HL-60 (cell line): ENCODE data around the gene GSTO2.

Experiments
- DNase-seq, 2 experiments: peaks; one replicate each; pipeline ENCODE4 v3.0.0-alpha.2; 2010 to 2020; ENCODE audit warnings: low read depth in 1 of 2, low spot score in 1 of 2
- H3K27ac ChIP-seq: fragments of 250-450 bp; sonication (Bioruptor Pico); replicated peaks from 2 replicates; pipeline ENCODE4 v1.5.1; 2020; ENCODE audit warnings: mild to moderate bottlenecking, moderate library complexity
- H3K27me3 ChIP-seq: fragments of 250-450 bp; sonication (Bioruptor Pico); 2 replicates; pipeline ENCODE4 v1.5.1; 2021; ENCODE audit warnings: mild to moderate bottlenecking, moderate library complexity; ENCODE audit not compliant: insufficient read depth, poor library complexity, severe bottlenecking
- H3K4me3 ChIP-seq: replicated peaks from 2 replicates; pipeline ENCODE4 v1.5.1; 2011; ENCODE audit warnings: mild to moderate bottlenecking, control low read depth, low read length; ENCODE audit not compliant: insufficient read depth
- CTCF ChIP-seq: IDR thresholded peaks from one replicate; pipeline ENCODE4 v1.5.1; 2011; ENCODE audit warnings: low read length, control low read depth, inconsistent platforms; ENCODE audit not compliant: insufficient read depth
- GABPA ChIP-seq: IDR thresholded peaks from 2 replicates; pipeline ENCODE4 v1.6.1; 2012; ENCODE audit warnings: low read depth
- POLR2AphosphoS5 ChIP-seq: IDR thresholded peaks from 2 replicates; pipeline ENCODE4 v1.6.1; 2012; ENCODE audit warnings: low read depth
- SPI1 ChIP-seq: IDR thresholded peaks from 2 replicates; pipeline ENCODE4 v1.6.1; 2012; ENCODE audit warnings: low read depth, mild to moderate bottlenecking, borderline replicate concordance
- TF ChIP-seq, protein P1 (sequence below): IDR thresholded peaks from 2 replicates; pipeline ENCODE4 v1.6.1; 2012; ENCODE audit warnings: low read depth; ENCODE audit not compliant: insufficient replicate concordance

Gene GSTO2

GRCh38 chr10:104326991-104327610, 58.1 kb downstream of the GSTO2 start:
- TF ChIP-seq SPI1 (no peak), CTCF (no peak), GABPA (no peak), POLR2AphosphoS5 (no peak)
- TF ChIP-seq, protein P1, sequence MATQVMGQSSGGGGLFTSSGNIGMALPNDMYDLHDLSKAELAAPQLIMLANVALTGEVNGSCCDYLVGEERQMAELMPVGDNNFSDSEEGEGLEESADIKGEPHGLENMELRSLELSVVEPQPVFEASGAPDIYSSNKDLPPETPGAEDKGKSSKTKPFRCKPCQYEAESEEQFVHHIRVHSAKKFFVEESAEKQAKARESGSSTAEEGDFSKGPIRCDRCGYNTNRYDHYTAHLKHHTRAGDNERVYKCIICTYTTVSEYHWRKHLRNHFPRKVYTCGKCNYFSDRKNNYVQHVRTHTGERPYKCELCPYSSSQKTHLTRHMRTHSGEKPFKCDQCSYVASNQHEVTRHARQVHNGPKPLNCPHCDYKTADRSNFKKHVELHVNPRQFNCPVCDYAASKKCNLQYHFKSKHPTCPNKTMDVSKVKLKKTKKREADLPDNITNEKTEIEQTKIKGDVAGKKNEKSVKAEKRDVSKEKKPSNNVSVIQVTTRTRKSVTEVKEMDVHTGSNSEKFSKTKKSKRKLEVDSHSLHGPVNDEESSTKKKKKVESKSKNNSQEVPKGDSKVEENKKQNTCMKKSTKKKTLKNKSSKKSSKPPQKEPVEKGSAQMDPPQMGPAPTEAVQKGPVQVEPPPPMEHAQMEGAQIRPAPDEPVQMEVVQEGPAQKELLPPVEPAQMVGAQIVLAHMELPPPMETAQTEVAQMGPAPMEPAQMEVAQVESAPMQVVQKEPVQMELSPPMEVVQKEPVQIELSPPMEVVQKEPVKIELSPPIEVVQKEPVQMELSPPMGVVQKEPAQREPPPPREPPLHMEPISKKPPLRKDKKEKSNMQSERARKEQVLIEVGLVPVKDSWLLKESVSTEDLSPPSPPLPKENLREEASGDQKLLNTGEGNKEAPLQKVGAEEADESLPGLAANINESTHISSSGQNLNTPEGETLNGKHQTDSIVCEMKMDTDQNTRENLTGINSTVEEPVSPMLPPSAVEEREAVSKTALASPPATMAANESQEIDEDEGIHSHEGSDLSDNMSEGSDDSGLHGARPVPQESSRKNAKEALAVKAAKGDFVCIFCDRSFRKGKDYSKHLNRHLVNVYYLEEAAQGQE = no peak

GRCh38 chr10:104327745-104328645, 59.0 kb downstream of the GSTO2 start:
- peak overlapping the region; percentile 29 for H3K4me3 ChIP-seq
- TF ChIP-seq GABPA (no peak), POLR2AphosphoS5 (0 out of 2 replicates have a peak, but pooled peaks have one; percentile 36), CTCF (no peak), SPI1 (0 out of 2 replicates have a peak, but pooled peaks have one; percentile 13)
- TF ChIP-seq, protein P1 = no peak
- no peaks in the 10 kb centered on the region for H3K27me3 ChIP-seq
- peak in 1 of 2 experiments; percentile 72 for DNase-seq
- peak overlapping the region; percentile 80 for H3K27ac ChIP-seq

More at GRCh38 chr10:104326991-104327610, 58.1 kb downstream of the GSTO2 start:
- no peak for DNase-seq
- Histone ChIP-seq H3K27me3 (no peaks in the 10 kb centered on the region), H3K4me3 (no peak overlapping the region), H3K27ac (peak overlapping the region; percentile 80)

DNA sequence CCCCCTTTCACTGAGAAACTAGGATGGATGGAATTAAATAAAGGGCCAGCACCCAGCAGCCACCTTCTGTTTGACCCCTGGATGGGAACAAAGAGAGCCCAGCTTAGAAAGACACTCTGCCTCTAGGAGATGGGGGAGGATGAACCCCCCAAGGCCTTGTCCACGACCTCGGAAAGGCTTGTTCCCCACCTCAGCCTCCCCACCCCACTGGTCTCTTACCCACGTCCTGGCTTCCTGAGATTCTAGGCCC, 59.6 kb downstream of the GSTO2 start:
- Histone ChIP-seq H3K27me3 (no peaks in the 10 kb centered on the region), H3K27ac (peak overlapping the region; percentile 80), H3K4me3 (peak overlapping the region; percentile 29)
- no peak for TF ChIP-seq SPI1
- no peak for TF ChIP-seq POLR2AphosphoS5
- TF ChIP-seq, protein P1 = no peak
- no peak for TF ChIP-seq GABPA
- TF ChIP-seq CTCF = no peak
- no peak for DNase-seq
